ENCODE measurements around the gene NEDD9.

NEDD9 gene

GRCh38 chr6:11230158-11231107, 2.0 kb downstream of the NEDD9 start:
- H3K9ac ChIP-seq (ENCODE audit: low read depth, low read length, poor library complexity, severe bottlenecking), result no peak overlapping the region
- H3K4me2 ChIP-seq (ENCODE audit: low read depth, low read length, poor library complexity, severe bottlenecking), result peak overlapping the region; percentile 84
- no peaks in the 10 kb centered on the region for H4K20me1 ChIP-seq (ENCODE audit: insufficient read depth, low read length, poor library complexity, severe bottlenecking)
- no peaks in the 10 kb centered on the region for H3K79me2 ChIP-seq (ENCODE audit: insufficient read depth, low read length)
- peak overlapping the region; percentile 82 for H3K4me3 ChIP-seq (ENCODE audit: low read length, poor library complexity, severe bottlenecking)
- H3K36me3 ChIP-seq (ENCODE audit: insufficient read depth, low read length), result no peaks in the 10 kb centered on the region
- TF ChIP-seq EZH2phosphoT487 (IDR thresholded peaks at IDR 0.05; ENCODE audit: borderline replicate concordance) (no peak), CTCF (conservative IDR thresholded peaks at IDR 0.05; ENCODE audit: low read length) (no peak)
- H3K4me1 ChIP-seq (ENCODE audit: insufficient read depth, low read length, poor library complexity, severe bottlenecking), result peaks cover 20% of the 10 kb centered on the region
- no peaks in the 10 kb centered on the region for H3F3A ChIP-seq (ENCODE audit: low read depth)
- H3K9me3 ChIP-seq (ENCODE audit: insufficient read depth, low read depth, low read length), result no peaks in the 10 kb centered on the region
- no peaks in the 10 kb centered on the region for H3K9me2 ChIP-seq (replicated peaks; ENCODE audit: low read depth, low read length)
- H3K27me3 ChIP-seq (ENCODE audit: insufficient read depth, low read length, poor library complexity, severe bottlenecking), result no peaks in the 10 kb centered on the region
- no peak overlapping the region for H2AFZ ChIP-seq (ENCODE audit: low read length)

GRCh38 chr6:11229655-11230046, 2.8 kb downstream of the NEDD9 start:
- no peak overlapping the region for H3K4me3 ChIP-seq (ENCODE audit: low read length, poor library complexity, severe bottlenecking)
- H2AFZ ChIP-seq (ENCODE audit: low read length), result no peak overlapping the region
- no peaks in the 10 kb centered on the region for H3K27me3 ChIP-seq (ENCODE audit: insufficient read depth, low read length, poor library complexity, severe bottlenecking)
- TF ChIP-seq CTCF (conservative IDR thresholded peaks at IDR 0.05; ENCODE audit: low read length), result no peak
- no peaks in the 10 kb centered on the region for H3K9me2 ChIP-seq (replicated peaks; ENCODE audit: low read depth, low read length)
- no peaks in the 10 kb centered on the region for H3K79me2 ChIP-seq (ENCODE audit: insufficient read depth, low read length)
- peaks cover 25% of the 10 kb centered on the region for H3K4me1 ChIP-seq (ENCODE audit: insufficient read depth, low read length, poor library complexity, severe bottlenecking)
- no peak overlapping the region for H3K4me2 ChIP-seq (ENCODE audit: low read depth, low read length, poor library complexity, severe bottlenecking)
- no peaks in the 10 kb centered on the region for H3K36me3 ChIP-seq (ENCODE audit: insufficient read depth, low read length)
- no peaks in the 10 kb centered on the region for H3K9me3 ChIP-seq (ENCODE audit: insufficient read depth, low read depth, low read length)
- no peak overlapping the region for H3K9ac ChIP-seq (ENCODE audit: low read depth, low read length, poor library complexity, severe bottlenecking)
- H3F3A ChIP-seq (ENCODE audit: low read depth), result no peaks in the 10 kb centered on the region
- no peaks in the 10 kb centered on the region for H4K20me1 ChIP-seq (ENCODE audit: insufficient read depth, low read length, poor library complexity, severe bottlenecking)

GRCh38 chr6:11228935-11229654, 3.4 kb downstream of the NEDD9 start:
- H3K4me3 ChIP-seq (ENCODE audit: low read length, poor library complexity, severe bottlenecking), result no peak overlapping the region
- no peaks in the 10 kb centered on the region for H3K27me3 ChIP-seq (ENCODE audit: insufficient read depth, low read length, poor library complexity, severe bottlenecking)
- H3K9me2 ChIP-seq (replicated peaks; ENCODE audit: low read depth, low read length), result no peaks in the 10 kb centered on the region
- TF ChIP-seq EZH2phosphoT487 (IDR thresholded peaks at IDR 0.05; ENCODE audit: borderline replicate concordance) (no peak), CTCF (conservative IDR thresholded peaks at IDR 0.05; ENCODE audit: low read length) (no peak)
- H3K9me3 ChIP-seq (ENCODE audit: insufficient read depth, low read depth, low read length), result no peaks in the 10 kb centered on the region
- H4K20me1 ChIP-seq (ENCODE audit: insufficient read depth, low read length, poor library complexity, severe bottlenecking), result no peaks in the 10 kb centered on the region
- no peaks in the 10 kb centered on the region for H3K79me2 ChIP-seq (ENCODE audit: insufficient read depth, low read length)
- no peak overlapping the region for H2AFZ ChIP-seq (ENCODE audit: low read length)
- H3K4me2 ChIP-seq (ENCODE audit: low read depth, low read length, poor library complexity, severe bottlenecking), result no peak overlapping the region
- peaks cover 31% of the 10 kb centered on the region for H3K4me1 ChIP-seq (ENCODE audit: insufficient read depth, low read length, poor library complexity, severe bottlenecking)
- H3F3A ChIP-seq (ENCODE audit: low read depth), result no peaks in the 10 kb centered on the region
- H3K36me3 ChIP-seq (ENCODE audit: insufficient read depth, low read length), result no peaks in the 10 kb centered on the region
- H3K9ac ChIP-seq (ENCODE audit: low read depth, low read length, poor library complexity, severe bottlenecking), result no peak overlapping the region
